Naive thymus-derived CD8-positive, alpha-beta T cell (primary cell): ENCODE measurements around the gene CHRDL1. TPM values are rescaled to one million over a fixed set of nuclear protein-coding genes. Genes with fewer than 3 reads are reported as not detected.

Experiments used
- ATAC-seq, 2 donors: fragments of 150-1000 bp; cut with Tn5 transposase in 1 of 2; sonication (Bioruptor Pico), chemical (Tn5 transposase) in 1 of 2; 1 replicate in 1 of 2; 2 replicates in 1 of 2; pipeline ENCODE4 v1.10.0; 2021; ENCODE audit warnings: mild to moderate bottlenecking in 2 of 2, moderate library complexity in 2 of 2
- POLR2A ChIA-PET: fragments of 350-600 bp; sonication (Branson Sonifier 250); formaldehyde crosslinking; loops from one replicate; lab custom pipeline; 2021; ENCODE audit warnings: antibody characterized with exemption; lab: Charles Lee
- DNase-seq, 10 donors: peaks; one replicate each; pipeline versions ENCODE4 v3.0.0 to v3.0.0-alpha.2; 2020 to 2022
- H3K27ac Mint-ChIP-seq, 10 donors: one replicate each; pipeline ENCODE4 v1.8.0; 2020 to 2022; ENCODE audit warnings: mild to moderate bottlenecking in 10 of 10, mixed read lengths in 10 of 10, moderate library complexity in 4 of 10, inconsistent platforms in 1 of 10
- H3K27me3 Mint-ChIP-seq, 5 donors: one replicate each; pipeline ENCODE4 v1.8.0; 2021 to 2022; ENCODE audit warnings: mixed read lengths in 5 of 5
- H3K36me3 Mint-ChIP-seq, 3 donors: one replicate each; pipeline ENCODE4 v1.8.0; 2020 to 2022; ENCODE audit warnings: mixed read lengths in 3 of 3, mild to moderate bottlenecking in 2 of 3, inconsistent platforms in 1 of 3
- H3K4me1 Mint-ChIP-seq, 4 donors: one replicate each; pipeline ENCODE4 v1.8.0; 2021 to 2022; ENCODE audit warnings: mixed read lengths in 4 of 4
- H3K4me3 Mint-ChIP-seq, 10 donors: one replicate each; pipeline ENCODE4 v1.8.0; 2020 to 2022; ENCODE audit warnings: mild to moderate bottlenecking in 10 of 10, mixed read lengths in 10 of 10, moderate library complexity in 6 of 10, inconsistent platforms in 1 of 10
- H3K9me3 Mint-ChIP-seq, 9 donors: one replicate each; pipeline ENCODE4 v1.8.0; 2020 to 2022; ENCODE audit warnings: mixed read lengths in 9 of 9, mild to moderate bottlenecking in 3 of 9, inconsistent platforms in 1 of 9, moderate library complexity in 1 of 9
- polyA plus RNA-seq, 3 donors: library from polyadenylated mRNA; unstranded; fragments of 300-500 nt; fragmentation: Illumina TruSeq; gene quantifications; one replicate each; pipeline ENCODE4 v1.2.3, GENCODE V29; 2021
- total RNA-seq, 8 experiments: library from RNA in 2 of 8; stranded (reverse) in 2 of 8; gene quantifications; one replicate each; pipeline ENCODE4 v1.2.3 and lab custom pipeline; 2021 to 2026

The CHRDL1 gene
- total and polyA plus RNA-seq, 5 experiments from 2014 or later = not detected

DNA sequence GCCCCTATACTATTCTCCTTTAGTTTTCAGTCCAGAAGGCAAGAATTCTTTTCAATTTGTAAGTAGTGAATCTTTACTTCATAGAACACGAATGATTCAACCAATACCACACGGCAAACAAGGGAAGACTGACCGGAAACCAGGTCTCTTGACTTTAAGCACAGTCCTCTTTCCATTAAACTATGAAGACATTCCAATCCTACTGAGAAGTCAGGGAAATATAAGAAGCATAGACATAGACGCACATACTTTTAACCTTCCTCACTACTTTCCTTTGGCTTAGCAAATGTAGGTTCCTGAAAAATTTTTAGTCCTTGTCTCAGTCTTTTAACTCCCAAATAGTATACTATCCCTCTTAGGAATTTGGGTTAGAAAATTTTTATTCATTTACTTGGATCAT, 9.1 kb downstream of the CHRDL1 start:
- POLR2A ChIA-PET = no interaction called here
- DNase-seq = no peak
- Mint-ChIP-seq H3K27me3 (peaks cover 0 to 4% (median 0%) of the 10 kb centered on the region in 5 donors), H3K9me3 (no peaks in the 10 kb centered on the region), H3K36me3 (no peaks in the 10 kb centered on the region), H3K4me3 (no peak overlapping the region), H3K27ac (no peak overlapping the region), H3K4me1 (peaks cover 0 to 1% (median 0%) of the 10 kb centered on the region in 4 donors)
- ATAC-seq = no peak

DNA sequence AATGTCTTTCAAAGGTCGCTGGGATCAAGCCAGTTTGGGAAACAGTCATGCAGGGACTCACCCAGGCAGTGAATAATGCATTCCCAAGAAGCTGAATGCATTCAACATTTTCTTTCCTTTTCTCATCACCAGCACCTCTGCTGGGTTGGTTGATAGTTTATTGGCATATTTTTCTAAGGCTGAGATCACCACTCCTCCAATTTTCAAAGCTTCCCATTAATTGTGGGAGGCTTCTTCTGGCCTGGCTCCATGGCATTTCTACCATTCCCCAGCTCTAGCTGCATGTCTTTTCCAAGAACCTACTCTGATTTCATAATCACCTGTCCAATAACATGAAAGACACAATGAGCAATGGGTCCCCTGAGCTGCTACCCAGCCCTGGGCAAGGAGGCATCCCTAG, 35.8 kb downstream of the CHRDL1 start:
- H3K27ac Mint-ChIP-seq = no peak overlapping the region
- POLR2A ChIA-PET = no interaction called here
- peaks cover 0 to 28% (median 12%) of the 10 kb centered on the region in 9 donors for H3K9me3 Mint-ChIP-seq
- no peaks in the 10 kb centered on the region for H3K4me1 Mint-ChIP-seq
- H3K27me3 Mint-ChIP-seq = no peaks in the 10 kb centered on the region
- no peak for ATAC-seq
- H3K36me3 Mint-ChIP-seq = peaks cover 0 to 7% (median 0%) of the 10 kb centered on the region in 3 donors
- DNase-seq = no peak
- no peak overlapping the region for H3K4me3 Mint-ChIP-seq

DNA sequence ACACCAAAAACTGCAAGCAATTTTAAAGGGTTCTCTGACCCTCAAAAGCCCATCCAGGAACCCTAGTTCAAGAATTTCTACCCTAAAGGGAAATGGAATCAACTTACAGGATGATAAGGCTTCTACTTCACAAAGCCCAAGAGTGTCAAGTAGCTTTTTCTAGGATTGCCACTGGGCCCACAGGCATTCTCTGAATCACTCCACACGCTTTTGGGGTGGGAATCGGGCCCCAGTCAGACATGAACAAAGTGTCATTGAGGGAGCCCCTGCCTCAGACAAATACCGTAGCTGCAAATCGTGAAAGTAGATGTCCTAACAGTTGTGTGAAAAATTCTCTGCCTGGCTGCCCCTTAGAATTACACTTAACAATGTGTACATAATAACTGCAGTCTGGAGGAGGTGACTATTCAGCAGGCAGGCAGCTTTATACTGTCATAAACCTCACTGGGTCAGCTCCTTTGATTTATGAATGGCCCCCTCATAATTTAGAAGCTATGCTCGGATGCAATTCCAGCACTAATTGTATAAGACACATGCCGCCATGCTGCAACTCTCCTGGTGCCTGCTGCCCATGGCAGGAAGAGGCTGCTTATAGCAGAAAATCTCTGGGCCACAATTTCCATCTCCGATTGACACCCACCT, 36.7 kb downstream of the CHRDL1 start:
- DNase-seq (no peak), ATAC-seq (no peak)
- POLR2A ChIA-PET = no interaction called here
- Mint-ChIP-seq H3K27me3 (no peaks in the 10 kb centered on the region), H3K4me3 (no peak overlapping the region), H3K36me3 (peaks cover 0 to 7% (median 0%) of the 10 kb centered on the region in 3 donors), H3K9me3 (peaks cover 0 to 20% (median 9%) of the 10 kb centered on the region in 9 donors), H3K4me1 (no peaks in the 10 kb centered on the region), H3K27ac (no peak overlapping the region)

DNA sequence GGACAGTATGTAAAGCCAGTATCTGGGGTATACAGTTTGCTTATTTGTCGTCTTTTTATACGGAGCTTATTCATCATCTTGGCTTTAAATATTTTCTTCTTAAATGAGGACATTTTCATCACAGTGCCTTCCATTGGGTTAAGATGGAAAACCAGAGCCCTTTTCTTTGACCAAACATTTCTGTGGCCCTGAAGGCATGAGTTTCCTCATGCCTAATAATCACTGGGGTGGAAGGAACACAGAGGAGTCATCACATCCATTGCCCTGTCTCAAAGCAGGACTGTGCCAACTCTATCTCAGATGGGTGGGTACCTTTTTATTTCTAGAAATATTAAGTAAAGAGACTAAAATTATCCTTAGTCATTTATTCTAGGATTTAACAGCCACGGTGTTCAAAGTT, 40.0 kb downstream of the CHRDL1 start:
- Mint-ChIP-seq H3K9me3 (peaks cover 0 to 15% (median 4%) of the 10 kb centered on the region in 9 donors), H3K36me3 (peaks cover 0 to 7% (median 0%) of the 10 kb centered on the region in 3 donors), H3K4me3 (no peak overlapping the region), H3K27ac (no peak overlapping the region), H3K27me3 (no peaks in the 10 kb centered on the region), H3K4me1 (no peaks in the 10 kb centered on the region)
- ATAC-seq (no peak), DNase-seq (no peak)
- POLR2A ChIA-PET = no interaction called here

DNA sequence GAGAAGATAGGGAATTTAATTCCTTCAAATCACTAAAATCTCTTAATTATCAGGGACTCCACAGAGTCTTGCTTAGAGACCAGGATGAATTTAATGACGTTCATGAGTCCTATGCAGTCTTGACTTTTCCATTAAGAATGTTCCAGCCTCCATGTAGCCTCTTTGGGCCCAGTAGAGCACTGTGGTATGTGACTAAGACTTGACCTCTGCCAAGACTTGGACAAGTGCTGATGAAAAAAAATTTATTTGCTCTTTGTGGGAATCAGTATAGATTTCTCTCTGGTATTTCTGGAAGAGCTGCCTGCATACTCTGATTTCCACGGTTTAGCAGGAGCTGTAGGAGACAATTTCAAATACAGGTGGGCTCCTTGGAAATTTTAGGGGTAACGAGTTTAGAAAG, 40.6 kb downstream of the CHRDL1 start:
- Mint-ChIP-seq H3K27ac (no peak overlapping the region), H3K4me3 (no peak overlapping the region), H3K9me3 (peaks cover 0 to 15% (median 4%) of the 10 kb centered on the region in 9 donors), H3K36me3 (peaks cover 0 to 7% (median 0%) of the 10 kb centered on the region in 3 donors), H3K4me1 (no peaks in the 10 kb centered on the region), H3K27me3 (no peaks in the 10 kb centered on the region)
- DNase-seq (no peak), ATAC-seq (no peak)
- POLR2A ChIA-PET = no interaction called here

DNA sequence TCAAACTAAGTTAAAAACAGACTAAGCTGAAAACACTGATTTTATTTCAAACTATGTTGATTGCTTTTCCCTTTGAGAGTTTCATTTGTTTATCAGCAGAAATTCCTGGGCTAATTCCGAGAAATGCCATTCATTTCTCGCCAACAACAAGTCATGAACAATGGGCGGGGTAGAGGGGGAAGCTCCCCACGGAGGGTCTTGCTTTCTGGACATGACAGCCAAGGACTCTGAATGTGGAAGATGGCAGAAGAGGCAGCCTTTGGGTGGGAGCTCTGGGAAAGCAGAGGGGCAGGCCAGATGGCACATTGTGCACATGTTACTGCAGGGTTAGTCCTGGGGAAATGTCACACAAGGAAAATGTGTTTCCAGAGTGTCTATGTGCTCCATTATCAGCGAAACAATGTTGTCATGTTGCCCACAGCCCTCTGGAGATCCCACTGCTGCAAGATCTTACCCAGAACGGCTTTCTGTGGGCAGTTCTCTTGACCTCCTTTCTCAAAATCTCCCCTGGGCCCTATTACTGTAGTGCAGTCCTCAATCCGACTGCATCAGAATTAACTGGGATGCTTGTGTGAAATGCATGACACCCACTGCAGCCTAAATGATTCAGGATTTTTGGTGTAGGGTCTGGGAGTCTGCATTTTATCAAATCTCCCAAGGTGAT, 45.0 kb downstream of the CHRDL1 start:
- no peak overlapping the region for H3K27ac Mint-ChIP-seq
- DNase-seq (no peak), ATAC-seq (no peak)
- H3K4me3 Mint-ChIP-seq = no peak overlapping the region
- H3K4me1 Mint-ChIP-seq = no peaks in the 10 kb centered on the region
- H3K9me3 Mint-ChIP-seq = no peaks in the 10 kb centered on the region
- POLR2A ChIA-PET = no interaction called here
- no peaks in the 10 kb centered on the region for H3K36me3 Mint-ChIP-seq
- no peaks in the 10 kb centered on the region for H3K27me3 Mint-ChIP-seq

DNA sequence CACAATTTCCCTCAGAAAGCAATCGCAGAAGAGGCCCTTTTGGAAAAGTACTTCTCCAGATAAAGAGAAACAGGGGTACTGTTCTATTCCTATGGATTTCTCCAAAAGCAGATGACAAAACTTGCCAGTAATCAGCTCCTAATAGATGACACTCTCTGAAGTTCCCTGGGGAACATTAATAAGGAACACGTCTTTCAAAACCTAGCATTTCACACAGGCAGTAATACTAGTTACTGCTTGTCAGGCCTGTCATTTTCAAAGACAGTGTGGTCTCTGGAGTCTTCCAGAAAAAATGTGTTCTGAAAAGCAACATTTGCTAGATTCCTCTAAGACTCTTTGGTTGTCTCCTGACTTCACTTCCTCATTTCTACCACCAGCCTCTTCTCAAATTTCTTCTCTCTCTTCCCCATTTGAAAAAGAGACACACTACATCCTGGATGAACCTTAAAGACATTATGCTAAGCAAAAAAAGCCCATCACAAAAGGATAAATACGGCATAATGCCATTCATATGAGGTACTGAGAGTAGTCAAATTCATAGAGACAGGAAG, 47.3 kb downstream of the CHRDL1 start:
- POLR2A ChIA-PET = no interaction called here
- Mint-ChIP-seq H3K9me3 (no peaks in the 10 kb centered on the region), H3K4me1 (no peaks in the 10 kb centered on the region), H3K36me3 (no peaks in the 10 kb centered on the region), H3K27ac (no peak overlapping the region), H3K27me3 (peaks cover 0 to 7% (median 0%) of the 10 kb centered on the region in 5 donors), H3K4me3 (no peak overlapping the region)
- DNase-seq (no peak), ATAC-seq (no peak)

DNA sequence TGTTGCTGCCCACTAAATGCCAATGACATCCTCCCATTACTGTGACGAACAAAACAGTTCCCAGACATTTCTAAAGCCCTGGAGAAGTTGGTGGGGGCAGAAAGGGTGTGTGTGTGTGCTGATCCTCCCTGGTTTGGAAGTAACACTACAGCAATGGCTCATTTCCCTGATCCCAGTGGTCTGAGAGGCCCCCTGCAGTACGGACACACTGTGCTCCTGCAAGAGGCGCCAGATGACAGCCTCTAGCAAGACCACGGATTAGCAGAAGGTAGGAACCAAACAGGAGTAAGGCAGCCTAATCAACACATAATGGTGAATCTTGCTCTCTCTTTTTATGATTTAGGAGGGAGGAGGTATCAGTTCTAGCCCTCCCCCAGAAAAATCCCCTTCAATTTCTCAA, 49.6 kb downstream of the CHRDL1 start:
- ATAC-seq (no peak), DNase-seq (no peak)
- Mint-ChIP-seq H3K4me3 (no peak overlapping the region), H3K4me1 (no peaks in the 10 kb centered on the region), H3K27ac (no peak overlapping the region), H3K27me3 (peaks cover 0 to 7% (median 0%) of the 10 kb centered on the region in 5 donors), H3K36me3 (no peaks in the 10 kb centered on the region), H3K9me3 (no peaks in the 10 kb centered on the region)
- POLR2A ChIA-PET = no interaction called here

DNA sequence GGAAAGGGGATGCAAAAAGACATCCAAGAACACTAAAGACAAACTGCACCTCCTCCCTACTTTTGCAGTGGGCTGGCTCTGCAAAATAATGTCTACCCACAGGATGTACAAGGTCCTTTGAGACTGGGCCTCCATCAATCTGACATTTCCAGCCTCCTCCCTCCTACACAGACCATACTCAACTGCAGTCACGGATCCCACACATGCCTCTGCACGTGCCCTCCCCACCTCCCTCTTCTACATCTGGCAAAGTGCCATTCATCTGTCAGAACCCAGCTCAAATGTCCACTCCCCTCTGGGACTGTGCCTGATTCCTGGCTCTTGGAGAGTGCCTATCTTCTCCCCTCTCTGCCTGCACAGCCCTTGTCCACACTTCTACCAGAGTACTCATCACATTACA, 50.3 kb downstream of the CHRDL1 start:
- Mint-ChIP-seq H3K4me1 (no peaks in the 10 kb centered on the region), H3K27me3 (peaks cover 0 to 7% (median 0%) of the 10 kb centered on the region in 5 donors), H3K4me3 (no peak overlapping the region), H3K27ac (no peak overlapping the region), H3K36me3 (no peaks in the 10 kb centered on the region), H3K9me3 (no peaks in the 10 kb centered on the region)
- no peak for DNase-seq
- ATAC-seq = no peak
- POLR2A ChIA-PET = no interaction called here

DNA sequence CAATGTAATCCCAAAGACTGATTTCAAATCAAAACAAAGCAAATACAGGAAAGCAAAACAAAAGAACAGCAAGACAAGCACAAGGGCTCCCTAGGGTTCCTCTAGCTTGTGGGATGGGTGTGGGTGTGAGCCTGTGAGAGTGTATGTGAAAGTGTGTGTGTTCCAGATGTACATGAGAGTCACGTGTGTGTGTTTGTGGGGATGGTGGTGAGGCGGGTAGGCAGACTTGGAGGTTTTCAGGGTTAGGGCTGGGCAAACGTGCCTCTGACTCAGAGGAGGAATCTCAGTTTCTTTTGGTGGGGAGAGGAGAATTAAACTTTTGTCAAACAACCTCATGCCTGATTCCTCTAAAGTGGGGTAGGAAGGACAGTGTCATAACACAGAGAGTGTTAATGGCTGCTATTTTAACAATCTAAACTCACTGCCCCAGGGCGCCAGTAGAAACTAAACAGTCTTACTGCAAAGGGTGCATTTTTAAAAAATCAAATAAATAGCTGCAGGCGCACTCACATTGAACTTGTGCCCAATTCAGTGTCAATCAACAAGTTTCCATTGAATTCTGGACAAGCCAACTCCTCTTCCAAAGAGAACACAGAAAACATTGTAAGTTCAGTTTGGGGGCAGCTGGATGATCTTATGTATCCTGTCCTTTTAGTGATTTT, 51.8 kb downstream of the CHRDL1 start:
- DNase-seq (no peak), ATAC-seq (no peak)
- Mint-ChIP-seq H3K4me1 (no peaks in the 10 kb centered on the region), H3K36me3 (no peaks in the 10 kb centered on the region), H3K27ac (no peak overlapping the region), H3K9me3 (no peaks in the 10 kb centered on the region), H3K27me3 (peaks cover 0 to 7% (median 0%) of the 10 kb centered on the region in 5 donors), H3K4me3 (no peak overlapping the region)
- POLR2A ChIA-PET = no interaction called here

DNA sequence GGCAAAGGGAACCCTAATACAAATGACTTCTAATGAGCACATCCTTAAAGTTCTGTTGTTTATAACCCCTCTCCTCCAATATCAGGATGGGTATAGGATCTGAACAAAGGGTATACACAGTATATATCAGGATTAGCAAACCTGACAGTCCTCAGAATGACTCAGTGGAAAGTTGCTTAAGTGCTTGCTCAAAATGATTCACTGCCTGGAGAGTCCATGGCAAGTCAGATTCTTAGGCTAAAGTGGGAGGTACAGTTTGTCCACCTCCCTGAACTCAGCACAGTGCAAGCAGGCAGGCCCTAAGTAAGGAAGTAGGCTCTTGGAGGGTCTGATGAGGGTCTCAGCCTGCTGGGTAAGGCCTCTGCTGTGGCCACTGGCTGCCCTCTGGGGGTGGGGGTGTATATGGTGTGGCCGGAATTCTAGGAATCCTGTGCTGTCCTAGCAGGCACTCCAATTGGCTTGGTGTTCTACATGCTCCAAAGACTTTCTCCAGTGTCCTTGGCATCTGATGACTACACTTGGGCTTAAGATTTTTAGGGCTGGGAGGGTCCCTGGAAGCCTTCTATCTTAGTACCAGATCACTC, 54.3 kb downstream of the CHRDL1 start:
- Mint-ChIP-seq H3K27ac (no peak overlapping the region), H3K36me3 (no peaks in the 10 kb centered on the region), H3K4me1 (no peaks in the 10 kb centered on the region), H3K9me3 (no peaks in the 10 kb centered on the region), H3K4me3 (no peak overlapping the region), H3K27me3 (peaks cover 0 to 7% (median 0%) of the 10 kb centered on the region in 5 donors)
- DNase-seq (no peak), ATAC-seq (no peak)
- POLR2A ChIA-PET = no interaction called here

DNA sequence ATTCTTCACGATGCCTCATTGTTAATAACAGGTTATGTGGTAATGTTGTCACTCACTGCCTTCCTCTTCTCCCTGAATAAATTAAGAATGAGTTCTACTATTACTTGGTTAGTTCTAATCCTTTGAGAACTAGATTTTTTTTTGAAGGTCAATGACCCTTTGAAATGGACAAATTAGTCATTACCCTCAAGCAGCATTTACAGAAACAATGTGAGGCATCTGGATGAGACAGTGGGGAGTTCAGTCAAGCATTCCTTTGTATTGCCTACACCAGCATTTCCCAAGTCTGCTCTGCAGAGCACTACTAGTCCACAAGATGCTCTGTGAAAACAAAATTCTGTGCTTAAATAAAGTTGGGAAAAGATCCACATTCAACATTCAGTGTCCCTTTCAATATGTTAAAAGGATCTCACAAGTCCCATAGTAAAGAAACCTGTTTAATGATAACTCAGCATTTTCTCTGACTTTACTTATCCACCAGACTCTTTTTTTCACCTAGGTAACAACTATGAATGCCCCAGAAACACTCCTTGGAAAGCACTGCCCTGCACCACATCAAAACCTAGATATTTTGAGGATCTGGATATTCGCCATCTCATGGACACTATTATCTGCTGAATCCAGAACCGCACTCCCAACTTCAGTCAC, 60.6 kb downstream of the CHRDL1 start:
- Mint-ChIP-seq H3K9me3 (no peaks in the 10 kb centered on the region), H3K4me1 (no peaks in the 10 kb centered on the region), H3K4me3 (no peak overlapping the region), H3K27me3 (peaks cover 0 to 5% (median 0%) of the 10 kb centered on the region in 5 donors), H3K27ac (no peak overlapping the region), H3K36me3 (no peaks in the 10 kb centered on the region)
- ATAC-seq (no peak), DNase-seq (no peak)
- POLR2A ChIA-PET = no interaction called here
